Endodermal cell (in vitro differentiated cells): ENCODE results near the gene TBX18. TPM values are rescaled to one million over a fixed set of nuclear protein-coding genes. Genes with fewer than 3 reads are reported as not detected.

ENCODE experiments used
- DNase-seq: peaks from one replicate; pipeline ENCODE4 v3.0.0-alpha.2; 2017
- H3K27ac ChIP-seq: 2 replicates; pipeline ENCODE4 v1.5.1; 2013; ENCODE audit warnings: mild to moderate bottlenecking, low read depth, low read length, moderate library complexity
- H3K27me3 ChIP-seq: 2 replicates; pipeline ENCODE4 v1.6.1; 2013; ENCODE audit warnings: mild to moderate bottlenecking, low read length, moderate library complexity; ENCODE audit not compliant: insufficient read depth, control insufficient read depth, poor library complexity, severe bottlenecking
- H3K36me3 ChIP-seq: 2 replicates; pipeline ENCODE4 v1.7.0; 2013; ENCODE audit warnings: mild to moderate bottlenecking, low read length, moderate library complexity; ENCODE audit not compliant: control insufficient read depth, insufficient read depth
- H3K4me1 ChIP-seq: one replicate; pipeline ENCODE4 v1.7.0; 2013; ENCODE audit warnings: low read length; ENCODE audit not compliant: control insufficient read depth, insufficient read depth
- H3K4me3 ChIP-seq: 2 replicates; pipeline ENCODE4 v1.5.1; 2013; ENCODE audit warnings: mild to moderate bottlenecking, low read length, moderate library complexity
- H3K9ac ChIP-seq: 2 replicates; pipeline ENCODE4 v1.6.1; 2013; ENCODE audit warnings: mild to moderate bottlenecking, low read length, moderate library complexity; ENCODE audit not compliant: poor library complexity, severe bottlenecking; ENCODE audit errors: extremely low read depth
- H3K9me3 ChIP-seq: 2 replicates; pipeline ENCODE4 v1.6.1; 2013; ENCODE audit warnings: mild to moderate bottlenecking, low read length, moderate library complexity; ENCODE audit not compliant: control insufficient read depth
- H3K27ac Mint-ChIP-seq: 2 replicates; pipeline ENCODE4 v1.8.0; 2020; ENCODE audit warnings: mixed read lengths
- H3K27me3 Mint-ChIP-seq: 2 replicates; pipeline ENCODE4 v1.8.0; 2021; ENCODE audit warnings: mild to moderate bottlenecking, mixed read lengths; ENCODE audit not compliant: insufficient read depth
- H3K36me3 Mint-ChIP-seq: 2 replicates; pipeline ENCODE4 v1.8.0; 2020; ENCODE audit warnings: low read depth, mixed read lengths
- H3K4me1 Mint-ChIP-seq: 2 replicates; pipeline ENCODE4 v1.8.0; 2020; ENCODE audit warnings: mixed read lengths
- H3K4me3 Mint-ChIP-seq: 2 replicates; pipeline ENCODE4 v1.8.0; 2020; ENCODE audit warnings: mild to moderate bottlenecking, moderate library complexity, mixed read lengths
- H3K9me3 Mint-ChIP-seq: 2 replicates; pipeline ENCODE4 v1.8.0; 2020; ENCODE audit warnings: mild to moderate bottlenecking, mixed read lengths
- CTCF ChIP-seq: fragments of 200-600 bp; sonication (generic); conservative IDR thresholded peaks from 2 replicates; pipeline ENCODE4 v1.5.0; 2021; ENCODE audit warnings: antibody characterized with exemption, mild to moderate bottlenecking
- WGBS, 2 experiments: methylation state at CpG; one replicate each; pipeline versions ENCODE4 v1.1.5 to v1.1.7; 2013; ENCODE audit warnings: missing lambda C conversion rate in 2 of 2, mixed read lengths in 1 of 2; ENCODE audit not compliant: insufficient coverage in 1 of 2, insufficient read length in 1 of 2; 5-methylcytosine and 5-hydroxymethylcytosine counted together
- total RNA-seq, 2 donors: library from RNA; stranded (reverse); fragmentation: NEBNext Ultra II Directional in 1 of 2; extraction: Animal tissue kit (Norgen Biotek cat#: 25700) in 1 of 2; gene quantifications; 2 replicates in 1 of 2; 3 replicates in 1 of 2; pipeline ENCODE4 v1.2.1, GENCODE V29; 2021

TBX18 gene
- total RNA-seq, 2 donors from 2014 or later = 1.3 to 2.3 TPM

- no peak overlapping the region for H3K4me3 ChIP-seq
- DNase-seq = no peak
- TF ChIP-seq CTCF = no peak
- peaks cover 4% of the 10 kb centered on the region for H3K4me1 Mint-ChIP-seq
- H3K27ac ChIP-seq = no peak overlapping the region
- no peak overlapping the region for H3K4me3 Mint-ChIP-seq
- H3K4me1 ChIP-seq = no peaks in the 10 kb centered on the region
- H3K9me3 ChIP-seq = no peaks in the 10 kb centered on the region
- H3K9ac ChIP-seq = no peak overlapping the region
- no peaks in the 10 kb centered on the region for H3K27me3 ChIP-seq
- no peak overlapping the region for H3K27ac Mint-ChIP-seq
- H3K9me3 Mint-ChIP-seq = no peaks in the 10 kb centered on the region
- peaks cover 14% of the 10 kb centered on the region for H3K27me3 Mint-ChIP-seq
- H3K36me3 ChIP-seq = no peaks in the 10 kb centered on the region
- H3K36me3 Mint-ChIP-seq = no peaks in the 10 kb centered on the region
- 90% methylated on average over 2 of the region's 2 CpGs; no CpG with 5 or more reads in 1 of the 2 experiments for whole genome bisulfite sequencing, 2 experiments
Observed at GRCh38 chr6:84738996-84739865, 25.2 kb downstream of the TBX18 start.

- WGBS, 2 experiments = 88 to 90% methylated on average over 2 of the region's 2 CpGs
- no peak overlapping the region for H3K27ac Mint-ChIP-seq
- Histone ChIP-seq H3K27ac (no peak overlapping the region), H3K4me1 (no peaks in the 10 kb centered on the region), H3K9ac (no peak overlapping the region), H3K9me3 (no peaks in the 10 kb centered on the region), H3K36me3 (no peaks in the 10 kb centered on the region), H3K4me3 (no peak overlapping the region), H3K27me3 (no peaks in the 10 kb centered on the region)
- peaks cover 14% of the 10 kb centered on the region for H3K27me3 Mint-ChIP-seq
- no peak for TF ChIP-seq CTCF
- no peak for DNase-seq
- H3K4me3 Mint-ChIP-seq = no peak overlapping the region
- H3K9me3 Mint-ChIP-seq = no peaks in the 10 kb centered on the region
- H3K36me3 Mint-ChIP-seq = no peaks in the 10 kb centered on the region
- H3K4me1 Mint-ChIP-seq = peaks cover 7% of the 10 kb centered on the region
Observed at GRCh38 chr6:84733889-84734288, 30.5 kb downstream of the TBX18 start.

GRCh38 chr6:84731901-84732300 is 32.5 kb downstream of the TBX18 start:
- H3K36me3 ChIP-seq = no peaks in the 10 kb centered on the region
- Mint-ChIP-seq H3K36me3 (no peaks in the 10 kb centered on the region), H3K27ac (no peak overlapping the region), H3K9me3 (no peaks in the 10 kb centered on the region), H3K4me3 (no peak overlapping the region), H3K27me3 (peaks cover 3% of the 10 kb centered on the region), H3K4me1 (peaks cover 7% of the 10 kb centered on the region)
- H3K4me3 ChIP-seq = no peak overlapping the region
- H3K9ac ChIP-seq = no peak overlapping the region
- no peaks in the 10 kb centered on the region for H3K9me3 ChIP-seq
- no peak for TF ChIP-seq CTCF
- H3K4me1 ChIP-seq = no peaks in the 10 kb centered on the region
- no peak overlapping the region for H3K27ac ChIP-seq
- no peak for DNase-seq
- no peaks in the 10 kb centered on the region for H3K27me3 ChIP-seq
